ENCODE measurements around the gene IL18BP. TPM values are rescaled to one million over a fixed set of nuclear protein-coding genes. Genes with fewer than 3 reads are reported as not detected.
A peak's percentile ranks its signal among the peaks of the same experiment; 100 is the strongest.

The IL18BP gene
- total and polyA plus RNA-seq, 9 of the 15 experiments (the other 6 are each of a cell fraction or from before 2014, with no cell fraction given) = 0.34 to 9.4 (median 3.2) TPM

DNA sequence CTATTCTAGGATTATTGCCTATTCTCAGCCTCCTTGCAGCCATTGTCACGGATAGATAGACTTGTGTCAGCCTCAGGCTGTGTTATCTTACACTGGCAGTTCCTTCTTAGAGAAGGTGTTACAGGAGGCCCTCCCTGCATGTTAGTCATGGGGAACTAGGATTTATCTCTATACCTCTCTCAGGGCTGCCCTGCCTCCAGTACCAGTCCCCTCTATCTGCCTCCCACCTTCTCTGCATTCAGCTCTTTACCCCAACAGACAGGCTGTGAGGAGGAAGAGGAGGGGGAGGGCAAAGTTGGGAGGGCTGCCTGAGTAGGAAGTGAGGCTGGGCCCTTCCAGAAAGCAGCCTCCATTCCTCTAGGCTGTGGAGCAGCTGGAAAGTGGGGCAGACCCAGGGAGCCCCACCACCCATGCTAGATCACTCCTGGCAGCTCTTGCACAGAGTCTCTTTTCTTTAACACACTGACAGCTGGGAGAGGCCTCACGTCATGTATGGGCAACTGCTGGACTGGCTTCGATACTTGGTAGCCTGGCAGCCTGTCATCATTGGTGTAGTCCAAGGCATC lies 2.9 kb upstream of the IL18BP start (continued):
- TF ChIP-seq, protein P1, sequence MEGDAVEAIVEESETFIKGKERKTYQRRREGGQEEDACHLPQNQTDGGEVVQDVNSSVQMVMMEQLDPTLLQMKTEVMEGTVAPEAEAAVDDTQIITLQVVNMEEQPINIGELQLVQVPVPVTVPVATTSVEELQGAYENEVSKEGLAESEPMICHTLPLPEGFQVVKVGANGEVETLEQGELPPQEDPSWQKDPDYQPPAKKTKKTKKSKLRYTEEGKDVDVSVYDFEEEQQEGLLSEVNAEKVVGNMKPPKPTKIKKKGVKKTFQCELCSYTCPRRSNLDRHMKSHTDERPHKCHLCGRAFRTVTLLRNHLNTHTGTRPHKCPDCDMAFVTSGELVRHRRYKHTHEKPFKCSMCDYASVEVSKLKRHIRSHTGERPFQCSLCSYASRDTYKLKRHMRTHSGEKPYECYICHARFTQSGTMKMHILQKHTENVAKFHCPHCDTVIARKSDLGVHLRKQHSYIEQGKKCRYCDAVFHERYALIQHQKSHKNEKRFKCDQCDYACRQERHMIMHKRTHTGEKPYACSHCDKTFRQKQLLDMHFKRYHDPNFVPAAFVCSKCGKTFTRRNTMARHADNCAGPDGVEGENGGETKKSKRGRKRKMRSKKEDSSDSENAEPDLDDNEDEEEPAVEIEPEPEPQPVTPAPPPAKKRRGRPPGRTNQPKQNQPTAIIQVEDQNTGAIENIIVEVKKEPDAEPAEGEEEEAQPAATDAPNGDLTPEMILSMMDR (IDR thresholded peaks at IDR 0.05 in 2 of 3, conservative IDR thresholded peaks at IDR 0.05 in 1 of 3; ENCODE audit: insufficient read depth in 2 of 3, low read depth in 1 of 3, low read length in 3 of 3) = no peak
- TF ChIP-seq PHB (CRISPR knock-in tag; IDR thresholded peaks at IDR 0.05) (no peak), KAT8 (IDR thresholded peaks at IDR 0.05; ENCODE audit: low read depth) (no peak), CBFB (CRISPR knock-in tag; IDR thresholded peaks at IDR 0.05) (no peak), CEBPG (CRISPR knock-in tag; IDR thresholded peaks at IDR 0.05) (no peak), CEBPG (tag; conservative IDR thresholded peaks at IDR 0.05 in 1 of 2, IDR thresholded peaks at IDR 0.05 in 1 of 2) (no peak), TFAM (CRISPR knock-in tag; conservative IDR thresholded peaks at IDR 0.05) (no peak), ELF4 (CRISPR knock-in tag; IDR thresholded peaks at IDR 0.05) (no peak), DDX20 (tag; IDR thresholded peaks at IDR 0.05; ENCODE audit: low read depth) (no peak), FOXJ2 (tag; IDR thresholded peaks at IDR 0.05) (no peak), ELF2 (CRISPR knock-in tag; IDR thresholded peaks at IDR 0.05) (no peak), ZNF644 (tag; IDR thresholded peaks at IDR 0.05; ENCODE audit: low read depth) (no peak), TCF3 (CRISPR knock-in tag; IDR thresholded peaks at IDR 0.05) (peak; percentile 98), ZFP1 (CRISPR knock-in tag; IDR thresholded peaks at IDR 0.05) (no peak), JUND (IDR thresholded peaks at IDR 0.05; ENCODE audit: borderline replicate concordance, low read depth, low read length) (peak; percentile 77), JUND (tag; IDR thresholded peaks at IDR 0.05; ENCODE audit: borderline replicate concordance, low read depth, low read length) (peak; percentile 65; the same call in 1 of the 3 replicates), HMGN3 (IDR thresholded peaks at IDR 0.05; ENCODE audit: borderline replicate concordance, extremely low read depth, insufficient read length, low read depth, low read length) (no peak), SIX5 (IDR thresholded peaks at IDR 0.05; ENCODE audit: borderline replicate concordance in 1 of 2, insufficient read depth in 1 of 2, low read depth in 1 of 2, low read length in 2 of 2) (no peak), ZNF274 (IDR thresholded peaks at IDR 0.05; ENCODE audit: borderline replicate concordance, low read depth, low read length) (no peak; the same call in 1 of the 2 replicates), FOSL1 (tag; conservative IDR thresholded peaks at IDR 0.05) (peak; percentile 80), NFYB (IDR thresholded peaks at IDR 0.05; ENCODE audit: extremely low read depth, insufficient read length) (no peak), PML (IDR thresholded peaks at IDR 0.05; ENCODE audit: low read length) (peak; percentile 87)
- TF ChIP-seq, protein P2, sequence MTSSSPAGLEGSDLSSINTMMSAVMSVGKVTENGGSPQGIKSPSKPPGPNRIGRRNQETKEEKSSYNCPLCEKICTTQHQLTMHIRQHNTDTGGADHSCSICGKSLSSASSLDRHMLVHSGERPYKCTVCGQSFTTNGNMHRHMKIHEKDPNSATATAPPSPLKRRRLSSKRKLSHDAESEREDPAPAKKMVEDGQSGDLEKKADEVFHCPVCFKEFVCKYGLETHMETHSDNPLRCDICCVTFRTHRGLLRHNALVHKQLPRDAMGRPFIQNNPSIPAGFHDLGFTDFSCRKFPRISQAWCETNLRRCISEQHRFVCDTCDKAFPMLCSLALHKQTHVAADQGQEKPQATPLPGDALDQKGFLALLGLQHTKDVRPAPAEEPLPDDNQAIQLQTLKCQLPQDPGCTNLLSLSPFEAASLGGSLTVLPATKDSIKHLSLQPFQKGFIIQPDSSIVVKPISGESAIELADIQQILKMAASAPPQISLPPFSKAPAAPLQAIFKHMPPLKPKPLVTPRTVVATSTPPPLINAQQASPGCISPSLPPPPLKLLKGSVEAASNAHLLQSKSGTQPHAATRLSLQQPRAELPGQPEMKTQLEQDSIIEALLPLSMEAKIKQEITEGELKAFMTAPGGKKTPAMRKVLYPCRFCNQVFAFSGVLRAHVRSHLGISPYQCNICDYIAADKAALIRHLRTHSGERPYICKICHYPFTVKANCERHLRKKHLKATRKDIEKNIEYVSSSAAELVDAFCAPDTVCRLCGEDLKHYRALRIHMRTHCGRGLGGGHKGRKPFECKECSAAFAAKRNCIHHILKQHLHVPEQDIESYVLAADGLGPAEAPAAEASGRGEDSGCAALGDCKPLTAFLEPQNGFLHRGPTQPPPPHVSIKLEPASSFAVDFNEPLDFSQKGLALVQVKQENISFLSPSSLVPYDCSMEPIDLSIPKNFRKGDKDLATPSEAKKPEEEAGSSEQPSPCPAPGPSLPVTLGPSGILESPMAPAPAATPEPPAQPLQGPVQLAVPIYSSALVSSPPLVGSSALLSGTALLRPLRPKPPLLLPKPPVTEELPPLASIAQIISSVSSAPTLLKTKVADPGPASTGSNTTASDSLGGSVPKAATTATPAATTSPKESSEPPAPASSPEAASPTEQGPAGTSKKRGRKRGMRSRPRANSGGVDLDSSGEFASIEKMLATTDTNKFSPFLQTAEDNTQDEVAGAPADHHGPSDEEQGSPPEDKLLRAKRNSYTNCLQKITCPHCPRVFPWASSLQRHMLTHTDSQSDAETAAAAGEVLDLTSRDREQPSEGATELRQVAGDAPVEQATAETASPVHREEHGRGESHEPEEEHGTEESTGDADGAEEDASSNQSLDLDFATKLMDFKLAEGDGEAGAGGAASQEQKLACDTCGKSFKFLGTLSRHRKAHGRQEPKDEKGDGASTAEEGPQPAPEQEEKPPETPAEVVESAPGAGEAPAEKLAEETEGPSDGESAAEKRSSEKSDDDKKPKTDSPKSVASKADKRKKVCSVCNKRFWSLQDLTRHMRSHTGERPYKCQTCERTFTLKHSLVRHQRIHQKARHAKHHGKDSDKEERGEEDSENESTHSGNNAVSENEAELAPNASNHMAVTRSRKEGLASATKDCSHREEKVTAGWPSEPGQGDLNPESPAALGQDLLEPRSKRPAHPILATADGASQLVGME (CRISPR knock-in tag; IDR thresholded peaks at IDR 0.05) = no peak
